HL-60 (cell line): ENCODE data around the gene RBM4.

Experiments used
- DNase-seq, 2 experiments: peaks; one replicate each; pipeline ENCODE4 v3.0.0-alpha.2; 2010 to 2020; ENCODE audit warnings: low read depth in 1 of 2, low spot score in 1 of 2
- H3K27ac ChIP-seq: fragments of 250-450 bp; sonication (Bioruptor Pico); replicated peaks from 2 replicates; pipeline ENCODE4 v1.5.1; 2020; ENCODE audit warnings: mild to moderate bottlenecking, moderate library complexity
- H3K27me3 ChIP-seq: fragments of 250-450 bp; sonication (Bioruptor Pico); 2 replicates; pipeline ENCODE4 v1.5.1; 2021; ENCODE audit warnings: mild to moderate bottlenecking, moderate library complexity; ENCODE audit not compliant: insufficient read depth, poor library complexity, severe bottlenecking
- H3K4me3 ChIP-seq: replicated peaks from 2 replicates; pipeline ENCODE4 v1.5.1; 2011; ENCODE audit warnings: mild to moderate bottlenecking, control low read depth, low read length; ENCODE audit not compliant: insufficient read depth
- CTCF ChIP-seq: IDR thresholded peaks from one replicate; pipeline ENCODE4 v1.5.1; 2011; ENCODE audit warnings: low read length, control low read depth, inconsistent platforms; ENCODE audit not compliant: insufficient read depth
- GABPA ChIP-seq: IDR thresholded peaks from 2 replicates; pipeline ENCODE4 v1.6.1; 2012; ENCODE audit warnings: low read depth
- POLR2AphosphoS5 ChIP-seq: IDR thresholded peaks from 2 replicates; pipeline ENCODE4 v1.6.1; 2012; ENCODE audit warnings: low read depth
- REST ChIP-seq: IDR thresholded peaks from 2 replicates; pipeline ENCODE4 v1.6.1; 2012; ENCODE audit warnings: low read depth; ENCODE audit not compliant: insufficient replicate concordance
- SPI1 ChIP-seq: IDR thresholded peaks from 2 replicates; pipeline ENCODE4 v1.6.1; 2012; ENCODE audit warnings: low read depth, mild to moderate bottlenecking, borderline replicate concordance

RBM4 gene

GRCh38 chr11:66629356-66629755, 9.1 kb upstream of the RBM4 start:
- TF ChIP-seq GABPA = no peak
- no peak for TF ChIP-seq CTCF
- no peak for TF ChIP-seq REST
- no peak for TF ChIP-seq SPI1
- no peak for TF ChIP-seq POLR2AphosphoS5
- H3K27me3 ChIP-seq = no peaks in the 10 kb centered on the region
- no peak overlapping the region for H3K27ac ChIP-seq
- no peak overlapping the region for H3K4me3 ChIP-seq
- no peak for DNase-seq

DNA sequence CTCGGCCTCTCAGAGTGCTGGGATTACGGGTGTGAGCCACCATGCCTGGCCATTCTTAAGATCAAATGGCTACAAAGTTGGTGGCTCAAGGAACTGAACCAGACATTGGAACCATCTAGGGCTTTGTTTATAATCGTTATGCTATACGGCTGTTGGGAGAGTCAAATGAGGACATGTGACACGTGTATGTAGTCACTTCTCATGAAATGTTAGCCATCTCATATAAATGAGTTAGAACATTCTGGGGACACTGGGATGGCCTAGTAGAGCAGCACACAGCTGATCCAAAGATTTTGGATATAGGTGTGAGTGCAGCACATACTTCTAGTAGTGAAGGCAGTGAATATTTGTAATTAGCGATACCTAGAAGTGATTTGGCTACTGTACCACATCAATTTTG, 6.6 kb upstream of the RBM4 start:
- no peak overlapping the region for H3K27ac ChIP-seq
- no peaks in the 10 kb centered on the region for H3K27me3 ChIP-seq
- no peak for DNase-seq

GRCh38 chr11:66632952-66633351, 5.6 kb upstream of the RBM4 start:
- Histone ChIP-seq H3K4me3 (no peak overlapping the region), H3K27me3 (no peaks in the 10 kb centered on the region), H3K27ac (no peak overlapping the region)
- no peak for TF ChIP-seq GABPA
- TF ChIP-seq REST = no peak
- TF ChIP-seq POLR2AphosphoS5 = no peak
- no peak for TF ChIP-seq SPI1
- TF ChIP-seq CTCF = no peak
- DNase-seq = no peak

More for the DNA sequence above, 6.6 kb upstream of the RBM4 start:
- no peak for TF ChIP-seq SPI1
- no peak for TF ChIP-seq GABPA
- TF ChIP-seq CTCF = no peak
- no peak for TF ChIP-seq REST
- TF ChIP-seq POLR2AphosphoS5 = no peak
- no peak overlapping the region for H3K4me3 ChIP-seq
